GM18909 (cell line): ENCODE data around the gene CROT.

Experiments used
- ATAC-seq: cut with Tn5 transposase; IDR thresholded peaks from one replicate; pipeline ENCODE4 v1.9.1; 2021; ENCODE audit warnings: mild to moderate bottlenecking; ENCODE audit not compliant: unreplicated experiment, poor library complexity

The CROT gene

DNA sequence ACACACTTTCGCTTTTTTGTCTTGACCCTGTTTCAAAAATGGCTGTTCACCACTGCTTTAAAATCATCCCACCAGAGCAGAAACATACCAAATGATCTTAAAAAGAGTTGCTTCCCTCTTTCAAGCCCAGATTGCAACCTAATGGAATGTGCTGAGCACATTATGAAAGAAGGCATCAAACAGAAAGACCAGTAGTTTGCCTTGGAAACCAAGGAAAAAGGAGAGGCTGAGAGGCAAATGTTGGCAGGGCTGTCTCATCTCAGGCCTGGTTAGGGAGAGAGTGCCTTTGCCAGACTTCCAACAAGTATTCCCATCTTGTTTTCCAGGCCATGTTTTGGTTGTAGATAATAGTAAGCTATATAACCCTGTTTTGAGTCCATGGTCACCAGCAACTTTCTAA lies 65.7 kb downstream of the CROT start:
- no peak for ATAC-seq

DNA sequence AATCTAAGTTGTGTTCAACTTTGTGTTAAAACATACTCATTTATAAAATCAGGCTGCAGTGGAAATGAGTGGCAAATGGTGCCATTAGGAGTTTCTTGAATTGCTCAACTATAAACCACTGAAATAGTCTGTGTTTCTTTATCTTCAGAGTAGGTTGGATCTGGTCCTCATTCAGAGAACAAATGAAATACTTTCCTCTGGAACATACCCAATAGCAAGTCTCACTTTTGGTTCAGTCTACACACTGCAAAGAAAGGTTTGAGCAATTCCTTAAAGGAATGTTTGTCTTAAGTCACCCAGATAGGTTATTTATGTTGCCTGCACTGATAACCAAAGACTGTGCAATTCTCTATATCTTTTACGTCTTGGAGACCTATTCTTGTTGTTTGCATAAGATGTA lies 67.6 kb downstream of the CROT start:
- no peak for ATAC-seq

DNA sequence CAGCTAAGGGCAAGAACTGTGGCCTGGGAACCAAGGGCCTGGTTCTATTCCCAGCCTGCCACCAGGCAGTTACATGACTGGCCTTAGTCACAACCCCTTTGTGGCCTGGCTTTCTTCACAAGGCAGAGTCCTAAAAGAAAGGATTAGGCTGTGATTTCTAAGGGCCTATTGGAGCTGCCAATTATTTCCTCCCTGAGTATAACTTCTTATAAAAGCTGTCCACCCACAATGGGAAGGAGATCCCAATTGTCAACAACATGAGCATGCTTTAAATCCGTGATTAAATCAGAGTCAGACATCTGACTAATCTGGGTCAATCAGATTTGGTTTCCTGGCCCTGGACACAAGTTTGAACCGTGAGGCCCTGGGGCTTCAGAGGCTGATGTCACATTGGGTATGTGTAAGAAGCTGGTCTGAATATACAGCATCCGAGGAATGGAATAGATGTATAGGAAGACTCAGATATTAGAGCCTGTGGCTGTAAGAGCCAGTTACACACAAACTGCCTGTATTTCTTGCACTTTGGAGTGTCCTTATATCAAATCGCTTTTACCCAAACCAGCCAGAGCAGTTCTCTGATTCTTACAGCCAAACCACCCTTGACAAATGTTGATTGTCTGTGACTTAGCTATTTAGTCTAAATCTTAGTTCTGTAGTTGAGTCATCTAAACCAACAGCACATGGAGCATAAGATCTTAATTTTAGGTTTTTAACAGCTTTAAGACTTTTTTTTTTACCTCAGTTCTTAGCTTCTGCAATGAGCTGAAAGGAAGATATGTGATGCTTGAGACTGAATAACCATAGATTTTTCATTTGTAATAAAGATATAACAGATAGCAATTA lies 68.7 kb downstream of the CROT start:
- ATAC-seq: no peak

DNA sequence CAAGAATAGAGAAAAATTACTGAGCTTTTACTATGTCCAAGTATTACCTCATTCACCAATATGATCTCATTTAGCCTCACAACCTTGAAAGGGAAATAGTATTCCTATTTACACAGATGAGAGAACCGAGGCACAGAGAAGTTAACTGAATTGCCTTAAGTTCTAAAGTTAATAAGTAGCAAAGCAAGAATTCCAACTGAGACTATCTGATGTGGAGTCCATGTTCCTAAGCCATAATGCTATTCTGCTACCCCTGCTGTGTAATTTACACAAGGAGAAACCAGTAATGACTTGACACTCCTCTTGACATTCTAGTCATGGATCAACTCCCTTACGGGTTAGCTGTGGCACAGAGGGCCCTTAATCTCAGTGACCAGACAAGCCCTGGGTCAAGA lies 69.3 kb downstream of the CROT start:
- ATAC-seq: no peak

DNA sequence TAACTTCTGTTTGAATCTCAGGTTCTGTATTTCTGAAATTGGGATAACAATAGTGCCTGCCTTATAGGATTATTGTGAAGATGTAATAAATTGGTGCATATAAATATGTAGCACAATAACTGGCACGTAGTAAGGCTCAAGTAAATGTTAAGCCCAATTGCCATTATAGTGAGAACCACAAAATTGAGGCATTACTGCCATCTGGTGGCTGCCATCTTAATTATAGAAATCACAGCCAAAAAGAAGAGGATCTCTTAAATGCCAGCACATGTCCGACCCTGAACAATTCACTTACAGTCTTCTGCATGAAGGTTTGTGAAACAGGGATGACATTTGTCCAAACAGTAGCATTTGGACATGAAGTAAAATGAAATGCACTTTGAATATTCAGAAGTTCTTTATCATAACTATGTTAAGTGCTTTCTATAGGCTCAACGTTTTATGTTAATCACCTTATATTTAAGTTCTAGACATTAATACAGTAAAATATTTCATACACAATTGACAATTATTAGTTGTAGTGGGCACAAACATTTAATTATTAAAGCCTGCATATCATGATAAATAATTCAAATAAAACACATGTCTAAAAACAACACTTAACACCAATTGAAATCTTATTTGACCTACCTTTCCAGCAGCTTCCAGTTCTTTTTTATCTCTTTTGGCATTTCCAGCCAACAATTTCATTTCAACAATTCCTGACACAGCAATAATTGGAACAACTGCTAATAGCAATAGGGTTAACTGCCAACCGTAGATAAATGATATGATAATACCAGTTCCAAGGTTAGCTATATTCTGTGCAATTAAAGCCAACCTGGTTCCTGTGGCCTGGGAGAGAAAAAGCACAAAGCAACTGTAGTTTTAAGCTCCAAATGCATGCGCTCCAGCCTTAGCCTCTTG lies 71.5 kb downstream of the CROT start:
- peak; percentile 85 for ATAC-seq

DNA sequence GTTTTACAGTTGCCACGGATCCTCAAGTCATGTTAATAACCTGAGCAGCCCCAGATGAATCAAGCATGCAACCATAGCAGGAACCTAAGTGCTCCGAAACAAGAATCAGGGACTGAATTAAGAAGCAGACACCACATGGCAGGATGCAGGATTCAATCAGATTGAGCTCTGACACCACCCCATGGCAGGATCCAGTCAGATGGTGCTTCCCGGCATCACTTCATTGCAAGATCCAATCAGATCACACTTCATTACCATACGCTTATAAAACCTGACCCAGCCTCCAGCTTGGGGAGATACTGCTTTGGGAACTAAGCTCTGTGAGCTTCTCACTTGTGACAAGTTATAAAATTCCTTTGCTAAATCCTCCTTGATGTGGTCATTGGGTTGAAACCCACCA lies 74.7 kb downstream of the CROT start:
- ATAC-seq: no peak

DNA sequence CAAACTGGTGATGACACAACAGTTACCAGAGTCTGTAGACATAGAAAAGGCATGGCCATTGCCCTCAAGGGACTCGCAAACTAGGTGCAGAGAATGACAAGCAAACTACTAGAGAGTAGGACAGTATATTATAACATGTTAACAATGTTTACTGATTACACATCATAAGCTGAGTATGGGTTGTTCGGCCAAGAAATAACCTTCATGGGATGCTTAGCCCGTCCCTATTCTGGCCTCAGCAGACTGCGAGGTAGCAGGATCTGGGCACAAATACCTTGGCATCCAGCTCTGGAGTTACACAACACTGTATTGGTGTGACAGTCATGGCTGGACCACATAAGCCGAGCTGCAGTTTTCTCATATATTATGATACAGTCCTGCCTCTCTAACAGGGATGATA lies 78.6 kb downstream of the CROT start:
- ATAC-seq: no peak

DNA sequence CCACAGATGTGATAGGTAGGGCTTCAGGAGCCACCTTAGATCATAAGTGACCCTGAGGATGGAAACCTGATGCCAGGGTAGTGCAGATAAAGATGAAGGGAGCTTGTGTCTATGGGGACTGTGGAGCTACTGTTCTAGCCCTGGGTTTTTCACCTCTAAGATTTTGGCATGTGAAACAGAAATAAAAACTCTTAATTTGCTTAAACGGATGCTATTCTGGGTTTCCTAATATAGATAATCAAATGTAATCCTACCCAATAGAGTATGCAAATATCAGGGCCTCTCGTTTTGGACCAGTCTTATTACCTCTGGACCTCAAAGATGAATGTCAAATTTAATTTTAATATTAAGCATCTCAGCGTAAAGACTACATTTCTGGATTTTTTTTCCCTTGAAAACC lies 80.7 kb downstream of the CROT start:
- peak; percentile 62 for ATAC-seq

DNA sequence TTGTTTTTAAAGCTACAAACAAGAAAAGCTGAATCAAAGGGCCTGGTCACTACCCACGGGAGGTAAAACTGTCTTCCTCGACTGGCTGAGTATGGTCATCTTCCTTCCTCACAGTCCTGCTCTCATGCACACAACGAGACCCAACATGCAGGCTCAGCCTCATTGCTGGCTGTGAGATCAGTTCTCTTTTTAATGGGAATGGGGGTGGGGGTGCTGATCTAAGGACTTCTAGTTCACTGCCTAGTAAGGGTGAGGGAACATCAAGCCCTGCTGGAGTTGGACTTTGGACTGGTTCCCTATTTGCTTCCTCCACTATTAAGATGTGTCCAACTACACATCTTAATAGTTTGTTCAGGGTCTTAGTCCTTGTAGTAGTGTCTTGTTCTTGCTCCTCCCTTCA lies 81.8 kb downstream of the CROT start:
- ATAC-seq: no peak

DNA sequence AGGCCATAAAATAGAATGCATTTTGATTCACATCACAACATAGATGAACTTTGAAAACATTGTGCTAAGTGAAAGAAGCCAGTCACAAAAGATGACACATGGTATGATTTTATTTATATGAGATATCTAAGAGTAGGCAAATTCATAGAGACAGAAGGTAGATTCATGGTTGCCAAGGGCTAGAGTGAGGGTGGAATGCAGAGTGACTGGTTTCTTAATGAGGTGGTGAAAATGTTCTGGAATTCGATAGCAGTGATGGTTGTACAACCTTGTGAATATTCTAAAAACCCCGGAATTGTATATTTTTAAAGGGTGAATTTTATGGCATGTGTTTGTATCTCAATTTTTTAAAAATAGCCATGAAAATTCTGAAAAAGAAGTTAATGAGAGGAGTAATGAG lies 87.1 kb downstream of the CROT start:
- ATAC-seq: no peak

DNA sequence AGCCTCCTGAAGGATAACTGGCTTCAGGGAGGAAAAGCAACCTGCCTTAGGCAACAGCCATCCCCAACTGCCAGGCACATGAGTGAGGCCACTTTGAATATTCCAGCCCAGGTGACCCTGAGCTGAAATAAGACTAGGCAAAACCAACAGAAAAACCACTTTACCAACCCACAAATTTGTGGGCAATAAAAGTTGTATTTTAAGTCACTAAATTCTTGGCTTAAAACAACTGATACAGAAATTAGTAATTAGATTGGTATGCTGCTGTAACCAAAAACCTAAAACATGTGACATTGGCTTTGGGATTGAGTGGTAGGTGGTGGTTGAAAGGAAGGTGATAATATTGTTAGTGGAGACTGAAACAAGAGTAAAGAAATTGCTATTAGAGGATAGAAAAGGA lies 90.1 kb downstream of the CROT start:
- ATAC-seq: no peak

DNA sequence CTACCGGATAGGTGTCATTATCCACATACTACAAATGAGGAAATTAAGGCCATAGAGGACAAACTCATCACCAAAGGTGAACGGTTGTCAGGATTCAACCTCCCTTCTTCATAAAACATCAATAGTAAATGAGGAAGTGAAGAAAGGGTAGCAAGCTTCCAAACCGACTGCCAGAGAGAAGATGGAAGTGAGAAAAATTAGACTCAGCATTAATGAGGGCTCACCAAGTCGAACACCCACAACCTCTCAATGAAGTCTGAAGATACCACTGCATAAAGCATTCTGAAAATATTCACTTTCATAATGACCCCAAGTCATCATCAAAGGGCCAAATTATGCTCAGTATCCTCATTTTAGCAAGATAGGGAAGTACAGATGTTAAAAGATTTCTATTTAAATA lies 100.4 kb downstream of the CROT start:
- peak; percentile 75 for ATAC-seq

DNA sequence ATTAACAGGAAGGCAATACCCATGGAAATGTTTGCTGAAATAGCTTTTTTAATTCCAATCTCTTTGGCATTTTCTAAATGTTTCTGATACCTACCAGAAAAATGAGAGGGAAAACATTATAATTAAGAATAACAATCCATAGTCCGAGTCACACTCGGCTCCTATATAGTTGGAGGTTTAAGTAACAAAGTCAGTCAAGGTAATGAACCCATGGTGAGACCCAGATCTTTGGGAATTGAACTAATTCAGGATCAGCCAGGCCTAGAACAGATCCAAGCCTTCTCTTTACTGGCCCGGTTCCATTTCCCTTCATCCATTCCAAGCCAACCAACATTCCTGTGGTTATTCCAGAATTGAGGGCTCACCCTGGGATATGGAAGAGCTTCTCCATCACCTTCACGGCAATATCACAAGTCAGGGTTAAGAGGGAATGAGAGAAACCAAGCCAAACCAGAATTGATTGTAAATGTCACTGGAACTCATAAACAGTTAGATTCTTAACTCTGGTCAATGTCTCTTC lies 101.7 kb downstream of the CROT start:
- ATAC-seq: no peak

DNA sequence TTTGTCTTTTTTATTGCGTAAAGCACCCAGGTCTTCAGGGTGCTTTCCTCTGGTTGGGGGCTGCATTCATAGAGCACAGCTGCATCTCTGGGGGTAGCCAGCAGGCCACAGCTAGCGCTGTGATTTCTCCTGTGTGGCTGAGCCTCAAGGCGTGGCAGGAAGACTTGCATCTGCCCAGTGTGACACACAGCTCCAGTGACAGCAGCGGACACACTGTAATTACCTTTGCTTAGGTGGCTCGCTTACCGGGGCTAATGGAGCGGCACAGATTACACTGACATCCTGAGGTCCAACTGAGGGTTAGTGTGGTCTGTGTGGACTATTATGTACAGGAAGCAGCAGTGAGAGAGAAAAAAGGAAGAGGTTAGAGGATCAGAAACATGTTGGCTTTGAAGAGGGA lies 102.9 kb downstream of the CROT start:
- no peak for ATAC-seq
